Osteocyte (in vitro differentiated cells): ENCODE results near the gene DYNLT1. TPM values are rescaled to one million over a fixed set of nuclear protein-coding genes. Genes with fewer than 3 reads are reported as not detected.

Experiments used
- DNase-seq: peaks from one replicate; pipeline ENCODE4 v3.0.0; 2021; ENCODE audit warnings: mixed read lengths; ENCODE audit not compliant: unreplicated experiment; ENCODE audit errors: extremely low spot score
- H3K27ac Mint-ChIP-seq: one replicate; pipeline ENCODE4 v1.8.0; 2021; ENCODE audit warnings: mild to moderate bottlenecking, mixed read lengths; ENCODE audit not compliant: unreplicated experiment
- H3K27me3 Mint-ChIP-seq: one replicate; pipeline ENCODE4 v1.8.0; 2021; ENCODE audit warnings: mixed read lengths; ENCODE audit not compliant: unreplicated experiment
- H3K36me3 Mint-ChIP-seq: one replicate; pipeline ENCODE4 v1.8.0; 2021; ENCODE audit warnings: mixed read lengths; ENCODE audit not compliant: unreplicated experiment
- H3K4me1 Mint-ChIP-seq: one replicate; pipeline ENCODE4 v1.8.0; 2021; ENCODE audit warnings: mixed read lengths; ENCODE audit not compliant: unreplicated experiment
- H3K4me3 Mint-ChIP-seq: one replicate; pipeline ENCODE4 v1.8.0; 2021; ENCODE audit warnings: mild to moderate bottlenecking, moderate library complexity, mixed read lengths; ENCODE audit not compliant: unreplicated experiment
- H3K9me3 Mint-ChIP-seq: one replicate; pipeline ENCODE4 v1.8.0; 2021; ENCODE audit warnings: mixed read lengths; ENCODE audit not compliant: unreplicated experiment
- long read RNA-seq: library from polyadenylated mRNA; unstranded; transcript quantifications from one replicate; pipeline ENCODE4 v2.0.0, GENCODE V29; 2021
- total RNA-seq: library from RNA; stranded (reverse); gene quantifications from 2 replicates; pipeline ENCODE4 v1.2.1, GENCODE V29; 2021
- TF ChIP-seq, protein P1 (sequence below): fragments of 200-600 bp; sonication (generic); IDR thresholded peaks from 2 replicates; pipeline ENCODE4 v1.5.0; 2021; ENCODE audit warnings: antibody characterized with exemption, mild to moderate bottlenecking, moderate library complexity

Gene DYNLT1
- total RNA-seq, result 116 and 118 TPM in 2 replicates
- long read RNA-seq, transcript DYNLT1-203 (5 exons, 726 nt), result major isoform, 45 of 53 reads
- long read RNA-seq, partial matches to known transcripts, result 0 of 53 reads
- long read RNA-seq, other reads (novel, unspliced or antisense), result 7 of 53 reads

DNA sequence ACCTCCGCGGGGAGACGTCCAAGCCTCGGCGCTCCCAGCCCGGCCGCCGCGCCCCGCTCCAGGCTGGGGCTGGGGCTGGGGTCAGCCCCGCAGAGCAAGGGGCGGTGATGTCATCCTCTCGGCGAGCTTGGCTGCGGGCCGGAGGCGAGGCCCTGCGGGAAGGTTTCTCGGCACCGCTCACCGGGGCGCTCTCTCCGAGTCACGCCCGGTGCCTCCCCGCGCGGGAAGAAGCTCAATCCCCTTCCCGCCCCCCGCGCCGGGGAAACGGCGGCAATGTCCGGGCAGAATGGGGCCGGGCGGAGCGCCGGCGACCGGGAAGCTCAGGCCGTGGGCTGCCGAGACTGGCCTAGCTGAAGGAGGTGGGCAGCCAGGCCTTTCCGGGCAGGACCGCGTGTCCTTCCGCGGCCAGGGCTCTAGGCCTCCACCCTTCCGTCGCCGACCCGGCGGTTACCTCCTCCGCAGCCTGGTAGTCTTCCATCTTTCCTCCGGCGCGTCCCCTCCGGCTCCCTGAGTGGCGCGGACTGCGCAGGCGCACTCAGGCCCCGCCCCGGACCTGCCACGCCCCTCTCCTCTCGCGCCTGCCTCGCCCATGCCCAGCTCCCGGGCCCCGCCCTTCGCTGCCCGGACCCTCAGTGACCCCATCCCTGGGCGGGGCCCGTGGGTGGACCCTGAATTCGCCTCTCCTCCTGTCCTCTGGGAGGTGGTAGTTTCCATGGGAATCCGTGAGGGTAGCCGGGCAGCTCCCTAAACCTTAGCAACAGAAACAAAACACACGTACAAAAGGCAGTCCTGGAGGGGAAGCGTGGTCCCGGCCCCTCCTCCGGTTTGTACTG is at the start of gene DYNLT1:
Gene DYNLT1, minus strand, starts transcription at position 513 of the 833 bp plus-strand sequence. Its CDS starts 35 bp downstream, at position 478.
- DNase-seq, result peak; percentile 99

DNA sequence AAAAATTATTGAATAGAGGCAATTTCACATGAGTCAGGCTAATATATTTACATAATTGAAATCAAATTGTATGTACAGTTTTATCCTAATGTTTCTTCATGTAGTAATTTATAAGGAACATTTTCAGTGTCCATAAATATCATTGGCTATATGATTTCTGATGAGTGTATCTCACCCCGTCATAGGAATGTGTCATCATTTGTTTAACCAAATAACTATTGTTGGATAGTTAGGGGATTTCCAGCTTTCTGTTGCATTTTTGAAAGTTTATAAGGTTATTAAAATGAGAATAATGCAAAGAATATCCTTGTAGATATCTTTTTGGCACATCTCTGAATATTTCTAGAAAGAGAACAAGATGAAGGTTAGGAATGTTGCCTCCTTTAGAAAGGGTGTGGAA is 44.3 kb upstream of the DYNLT1 start:
- Mint-ChIP-seq H3K27ac (no peak overlapping the region), H3K9me3 (no peaks in the 10 kb centered on the region), H3K27me3 (peaks cover 11% of the 10 kb centered on the region), H3K4me1 (no peaks in the 10 kb centered on the region), H3K36me3 (no peaks in the 10 kb centered on the region), H3K4me3 (no peak overlapping the region)
- TF ChIP-seq, protein P1, sequence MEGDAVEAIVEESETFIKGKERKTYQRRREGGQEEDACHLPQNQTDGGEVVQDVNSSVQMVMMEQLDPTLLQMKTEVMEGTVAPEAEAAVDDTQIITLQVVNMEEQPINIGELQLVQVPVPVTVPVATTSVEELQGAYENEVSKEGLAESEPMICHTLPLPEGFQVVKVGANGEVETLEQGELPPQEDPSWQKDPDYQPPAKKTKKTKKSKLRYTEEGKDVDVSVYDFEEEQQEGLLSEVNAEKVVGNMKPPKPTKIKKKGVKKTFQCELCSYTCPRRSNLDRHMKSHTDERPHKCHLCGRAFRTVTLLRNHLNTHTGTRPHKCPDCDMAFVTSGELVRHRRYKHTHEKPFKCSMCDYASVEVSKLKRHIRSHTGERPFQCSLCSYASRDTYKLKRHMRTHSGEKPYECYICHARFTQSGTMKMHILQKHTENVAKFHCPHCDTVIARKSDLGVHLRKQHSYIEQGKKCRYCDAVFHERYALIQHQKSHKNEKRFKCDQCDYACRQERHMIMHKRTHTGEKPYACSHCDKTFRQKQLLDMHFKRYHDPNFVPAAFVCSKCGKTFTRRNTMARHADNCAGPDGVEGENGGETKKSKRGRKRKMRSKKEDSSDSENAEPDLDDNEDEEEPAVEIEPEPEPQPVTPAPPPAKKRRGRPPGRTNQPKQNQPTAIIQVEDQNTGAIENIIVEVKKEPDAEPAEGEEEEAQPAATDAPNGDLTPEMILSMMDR, result no peak
- DNase-seq, result no peak

More for the DNA sequence above, at the start of gene DYNLT1:
- peak within 1 kb of the TSS; percentile 94 for H3K27ac Mint-ChIP-seq
- peaks cover 6% of the 10 kb centered on the region for H3K36me3 Mint-ChIP-seq
- no peaks in the 10 kb centered on the region for H3K9me3 Mint-ChIP-seq
- H3K4me3 Mint-ChIP-seq, result peak within 1 kb of the TSS; percentile 93
- no peaks in the 10 kb centered on the region for H3K27me3 Mint-ChIP-seq
- TF ChIP-seq, protein P1, result no peak
- peaks cover 52% of the 10 kb centered on the region for H3K4me1 Mint-ChIP-seq

DNA sequence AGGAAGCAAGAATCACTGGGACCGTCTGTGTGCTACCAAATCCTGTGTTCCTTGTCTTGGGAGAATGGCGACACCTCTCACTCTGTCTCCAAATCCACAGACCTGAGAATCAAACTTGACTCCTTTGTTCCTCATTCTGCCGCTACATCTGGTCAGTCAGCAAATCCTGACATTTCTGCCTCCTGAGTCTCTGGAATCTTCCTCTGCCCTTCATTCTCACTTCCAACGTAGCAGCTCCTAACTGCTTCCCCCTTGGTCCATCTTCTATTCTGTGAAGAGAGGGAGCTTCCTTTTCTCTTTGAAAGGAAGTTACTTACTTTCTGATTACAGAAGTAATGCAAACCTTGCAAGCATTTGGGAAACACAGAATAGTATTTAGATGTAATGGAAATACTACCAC is 43.0 kb upstream of the DYNLT1 start:
- TF ChIP-seq, protein P1, result no peak
- no peak overlapping the region for H3K27ac Mint-ChIP-seq
- H3K9me3 Mint-ChIP-seq, result no peaks in the 10 kb centered on the region
- peaks cover 11% of the 10 kb centered on the region for H3K27me3 Mint-ChIP-seq
- H3K4me3 Mint-ChIP-seq, result no peak overlapping the region
- H3K4me1 Mint-ChIP-seq, result no peaks in the 10 kb centered on the region
- DNase-seq, result no peak
- no peaks in the 10 kb centered on the region for H3K36me3 Mint-ChIP-seq

DNA sequence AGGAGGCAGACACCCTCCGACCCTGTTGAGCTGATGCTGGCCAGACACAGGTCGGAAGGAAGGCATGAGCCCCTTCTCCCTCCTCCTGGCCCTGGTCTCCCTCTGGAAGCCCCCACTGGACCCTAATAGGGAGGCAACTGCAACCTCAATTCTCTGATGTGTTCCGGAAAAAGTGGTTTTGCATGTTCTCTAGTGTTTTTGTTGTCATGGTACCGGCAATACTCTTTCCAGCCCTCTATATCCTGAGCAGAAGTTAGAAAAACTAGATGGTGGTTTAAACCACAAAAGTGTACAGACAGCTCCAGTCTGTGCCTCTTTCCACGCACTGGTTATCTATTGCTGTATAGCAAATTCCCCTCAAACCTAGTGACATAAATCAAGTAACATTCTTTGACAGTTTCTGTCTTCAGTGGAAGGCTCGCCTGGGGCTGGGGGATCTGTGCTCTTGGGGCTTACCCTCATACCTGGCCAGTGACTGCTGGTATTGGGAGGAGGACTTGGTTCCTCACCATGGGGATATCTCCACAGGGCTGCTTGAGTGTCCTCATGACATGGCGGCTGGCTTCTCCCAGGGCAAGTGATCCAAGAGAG is 42.3 kb upstream of the DYNLT1 start:
- DNase-seq, result peak; percentile 59
- H3K27me3 Mint-ChIP-seq, result peaks cover 11% of the 10 kb centered on the region
- H3K4me3 Mint-ChIP-seq, result no peak overlapping the region
- no peaks in the 10 kb centered on the region for H3K4me1 Mint-ChIP-seq
- H3K27ac Mint-ChIP-seq, result no peak overlapping the region
- H3K36me3 Mint-ChIP-seq, result no peaks in the 10 kb centered on the region
- TF ChIP-seq, protein P1, result no peak
- no peaks in the 10 kb centered on the region for H3K9me3 Mint-ChIP-seq

DNA sequence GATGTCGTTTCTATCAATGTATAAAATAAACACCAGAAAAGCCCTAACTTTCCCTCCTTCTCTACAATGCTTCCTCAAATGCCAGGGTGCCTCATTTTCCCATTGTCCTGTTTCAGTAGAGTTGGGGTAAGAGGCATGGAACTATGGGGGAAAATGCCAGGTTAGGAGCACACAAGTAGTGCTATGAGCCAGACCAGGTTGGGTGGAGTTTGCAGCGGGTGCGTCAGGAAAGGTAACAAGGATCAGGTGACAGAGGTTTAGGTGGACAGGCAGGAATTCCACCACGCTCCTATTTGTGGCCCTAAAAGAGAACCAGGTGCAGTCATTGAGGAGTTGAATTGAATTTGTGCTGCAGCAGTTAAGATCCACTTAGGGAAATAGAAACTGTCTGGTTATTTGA is 41.8 kb upstream of the DYNLT1 start:
- Mint-ChIP-seq H3K4me1 (no peaks in the 10 kb centered on the region), H3K27me3 (peaks cover 11% of the 10 kb centered on the region), H3K9me3 (no peaks in the 10 kb centered on the region), H3K36me3 (no peaks in the 10 kb centered on the region), H3K27ac (no peak overlapping the region), H3K4me3 (no peak overlapping the region)
- TF ChIP-seq, protein P1, result no peak
- DNase-seq, result no peak
